K562 (cell line): ENCODE measurements around the gene NES. TPM values are rescaled to one million over a fixed set of nuclear protein-coding genes. Genes with fewer than 3 reads are reported as not detected.

Experiments
- ARID1B ChIP-seq: fragments of 450-650 bp; IDR thresholded peaks from 2 replicates; pipeline ENCODE4 v1.6.1; 2016; ENCODE audit warnings: antibody characterized with exemption, mild to moderate bottlenecking, inconsistent platforms
- ASH1L ChIP-seq: fragments of 450-650 bp; IDR thresholded peaks from 2 replicates; pipeline ENCODE4 v1.6.1; 2018; ENCODE audit warnings: borderline replicate concordance, mild to moderate bottlenecking, low read depth; ENCODE audit not compliant: partially characterized antibody
- COPS2 ChIP-seq: fragments of 450-650 bp; conservative IDR thresholded peaks from 2 replicates; pipeline ENCODE4 v1.6.1; 2016; ENCODE audit warnings: mild to moderate bottlenecking, moderate library complexity
- CREB3L1 ChIP-seq: fragments of 450-650 bp; IDR thresholded peaks from 2 replicates; pipeline ENCODE4 v1.6.1; 2014; ENCODE audit warnings: low read depth, mild to moderate bottlenecking, moderate library complexity, borderline replicate concordance
- KAT2B ChIP-seq: IDR thresholded peaks from one replicate; pipeline ENCODE4 v1.6.1; 2012; ENCODE audit warnings: low read depth, mild to moderate bottlenecking, control low read depth, inconsistent platforms, low read length, moderate library complexity
- MAFG ChIP-seq: fragments of 450-650 bp; conservative IDR thresholded peaks from 2 replicates; pipeline ENCODE4 v1.6.1; 2016; ENCODE audit warnings: missing genetic modification characterization, missing compliant biosample characterization
- POLR2AphosphoS2 ChIP-seq: IDR thresholded peaks from 2 replicates; pipeline ENCODE4 v1.6.1; 2012; ENCODE audit warnings: low read length, improper control_type of control experiment
- PTTG1 ChIP-seq: fragments of 450-650 bp; IDR thresholded peaks from 2 replicates; pipeline ENCODE4 v1.6.1; 2016; ENCODE audit warnings: low read depth, mild to moderate bottlenecking, missing genetic modification characterization, missing compliant biosample characterization
- RREB1 ChIP-seq: fragments of 250-450 bp; sonication (Bioruptor Pico); IDR thresholded peaks from 2 replicates; pipeline ENCODE4 v1.4.0; 2020
- SMARCA4 ChIP-seq: fragments of 450-650 bp; IDR thresholded peaks from 2 replicates; pipeline ENCODE4 v1.6.1; 2016
- SRF ChIP-seq, 2 experiments: fragments of 250-450, 450-650 bp in 1 of 2; sonication (Bioruptor Pico) in 1 of 2; sonication (generic) in 1 of 2; formaldehyde crosslinking; IDR thresholded peaks; 2 replicates each; pipeline versions ENCODE4 v1.5.0 to v1.5.1; 2020 to 2022; ENCODE audit warnings: mild to moderate bottlenecking in 1 of 2, missing genetic modification reagents in 1 of 2
- STAT5A ChIP-seq: IDR thresholded peaks from 2 replicates; pipeline ENCODE4 v1.6.1; 2012; ENCODE audit warnings: low read length, inconsistent platforms, borderline replicate concordance
- U2AF2 ChIP-seq: fragments of 200-400 bp; formaldehyde crosslinking; optimal IDR thresholded peaks from 2 replicates; pipeline ENCODE3; 2017; ENCODE audit warnings: low read depth, mild to moderate bottlenecking, low read length
- ZBTB17 ChIP-seq: fragments of 450-650 bp; formaldehyde crosslinking; IDR thresholded peaks from 2 replicates; pipeline ENCODE4 v1.4.0; 2020; ENCODE audit warnings: mild to moderate bottlenecking
- ZNF184 ChIP-seq: sonication (generic); formaldehyde crosslinking; IDR thresholded peaks from 2 replicates; pipeline ENCODE4 v1.5.0; 2020; ENCODE audit warnings: missing genetic modification reagents
- ZNF436 ChIP-seq: fragments of 250-450, 450-650 bp; sonication (Bioruptor Pico); formaldehyde crosslinking; IDR thresholded peaks from 2 replicates; pipeline ENCODE4 v1.7.0; 2020; ENCODE audit warnings: mild to moderate bottlenecking
- ZNF696 ChIP-seq: fragments of 250-450 bp; sonication (Bioruptor Pico); conservative IDR thresholded peaks from 2 replicates; pipeline ENCODE4 v1.4.0; 2020; ENCODE audit warnings: mild to moderate bottlenecking, moderate library complexity
- polyA plus RNA-seq, 8 experiments: library from polyadenylated mRNA; depleted of rRNA in 4 of 8; stranded (reverse) in 5 of 8; unstranded in 3 of 8; fragments of >200 nt; fragmentation: Nextera tagmentation in 2 of 8; fragmentation: Illumina TruSeq in 1 of 8; extraction: Ambion mirVana in 2 of 8; extraction: Trizol in 1 of 8; gene quantifications; 2 replicates each; pipeline versions ENCODE4 v1.2.1 to v1.2.3, GENCODE V29; 2011 to 2014; ENCODE audit warnings: inconsistent platforms in 1 of 8, missing spikeins in 1 of 8
- total RNA-seq, 7 experiments: library from RNA; depleted of rRNA in 6 of 7; stranded (reverse); fragments of >200 nt in 6 of 7; fragmentation: Illumina TruSeq in 2 of 7; extraction: Trizol in 2 of 7; gene quantifications; 2 replicates each; pipeline versions ENCODE4 v1.2.1 to v1.2.3, GENCODE V29; 2011 to 2021; ENCODE audit warnings: low replicate concordance in 1 of 7
- TF ChIP-seq, protein P1 (sequence below): fragments of 450-650 bp; IDR thresholded peaks from 2 replicates; pipeline ENCODE4 v1.6.1; 2016

NES gene
- total and polyA plus RNA-seq, 9 of the 15 experiments (the other 6 are each of a cell fraction or from before 2014, with no cell fraction given) = 0.10 to 8.6 (median 4.2) TPM

DNA sequence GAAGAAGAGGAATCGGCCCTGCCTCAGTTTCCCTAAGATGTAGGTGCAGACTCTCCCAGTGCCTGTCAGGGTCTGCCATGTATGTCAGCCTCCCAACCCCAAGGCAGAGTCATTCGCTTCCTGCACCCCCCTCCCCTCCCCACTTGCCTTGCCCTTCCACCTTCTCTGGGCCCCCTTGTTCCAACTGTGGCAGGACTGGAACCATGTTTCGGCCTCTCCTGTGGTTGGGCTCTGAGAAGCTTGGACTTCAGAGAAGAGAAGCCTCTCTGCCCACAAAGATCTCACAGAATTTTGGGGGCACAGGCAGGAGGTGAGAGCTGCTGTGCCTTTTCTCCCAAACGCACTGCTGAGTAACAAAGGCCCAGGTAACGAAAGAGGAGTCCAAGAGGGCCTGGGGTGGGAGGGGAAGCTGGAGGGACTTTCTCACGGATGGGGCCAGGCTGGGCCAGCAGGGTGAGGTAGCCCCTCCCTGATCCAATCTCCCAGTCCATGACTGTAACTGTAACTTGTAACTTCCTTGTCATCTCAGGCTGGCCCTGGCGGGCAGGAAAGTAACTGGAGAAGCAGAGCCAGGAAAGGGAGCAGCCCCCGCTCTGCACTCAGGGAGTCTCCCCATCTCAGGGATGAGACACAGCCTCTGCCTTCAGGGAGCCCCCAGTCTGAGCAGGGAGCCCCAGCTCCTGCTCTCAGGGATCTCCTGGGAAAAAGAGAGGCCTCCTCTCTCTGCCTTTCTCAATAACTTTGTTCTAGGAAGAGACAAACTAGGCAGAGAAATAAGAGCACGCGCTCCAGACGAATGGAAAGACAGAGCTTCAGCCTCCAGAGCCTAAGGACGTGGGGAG lies 16.9 kb upstream of the NES start (continued):
- TF ChIP-seq ZNF184 (CRISPR knock-in tag) (no peak), KAT2B (no peak), COPS2 (no peak), CREB3L1 (peak; percentile 34; the same call in 1 of the 2 replicates), STAT5A (no peak), ZBTB17 (CRISPR knock-in tag) (peak; percentile 55), SRF (CRISPR knock-in tag; IDR thresholded peaks at IDR 0.05) (peak in 1 of 2 experiments; percentile 71; a peak in 1 of 4 replicates), POLR2AphosphoS2 (no peak), U2AF2 (no peak), SMARCA4 (0 out of 2 replicates have a peak, but pooled peaks have one; percentile 57), MAFG (0 out of 2 replicates have a peak, but pooled peaks have one; percentile 6), ASH1L (no peak), RREB1 (CRISPR knock-in tag) (peak; percentile 39; the same call in 1 of the 2 replicates), PTTG1 (tag) (peak; percentile 83; the same call in 1 of the 2 replicates), ZNF696 (no peak), ZNF436 (CRISPR knock-in tag) (no peak), ARID1B (peak; percentile 54; the same call in 1 of the 2 replicates)
- TF ChIP-seq, protein P1, sequence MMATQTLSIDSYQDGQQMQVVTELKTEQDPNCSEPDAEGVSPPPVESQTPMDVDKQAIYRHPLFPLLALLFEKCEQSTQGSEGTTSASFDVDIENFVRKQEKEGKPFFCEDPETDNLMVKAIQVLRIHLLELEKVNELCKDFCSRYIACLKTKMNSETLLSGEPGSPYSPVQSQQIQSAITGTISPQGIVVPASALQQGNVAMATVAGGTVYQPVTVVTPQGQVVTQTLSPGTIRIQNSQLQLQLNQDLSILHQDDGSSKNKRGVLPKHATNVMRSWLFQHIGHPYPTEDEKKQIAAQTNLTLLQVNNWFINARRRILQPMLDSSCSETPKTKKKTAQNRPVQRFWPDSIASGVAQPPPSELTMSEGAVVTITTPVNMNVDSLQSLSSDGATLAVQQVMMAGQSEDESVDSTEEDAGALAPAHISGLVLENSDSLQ = peak; percentile 24; the same call in 1 of the 2 replicates
